Fibroblast of peridontal ligament (primary cell): ENCODE data around the gene SSC5D.

Experiments
- DNase-seq: peaks from one replicate; pipeline ENCODE4 v3.0.0-alpha.2; 2010; ENCODE audit errors: extremely low read depth

SSC5D gene

DNA sequence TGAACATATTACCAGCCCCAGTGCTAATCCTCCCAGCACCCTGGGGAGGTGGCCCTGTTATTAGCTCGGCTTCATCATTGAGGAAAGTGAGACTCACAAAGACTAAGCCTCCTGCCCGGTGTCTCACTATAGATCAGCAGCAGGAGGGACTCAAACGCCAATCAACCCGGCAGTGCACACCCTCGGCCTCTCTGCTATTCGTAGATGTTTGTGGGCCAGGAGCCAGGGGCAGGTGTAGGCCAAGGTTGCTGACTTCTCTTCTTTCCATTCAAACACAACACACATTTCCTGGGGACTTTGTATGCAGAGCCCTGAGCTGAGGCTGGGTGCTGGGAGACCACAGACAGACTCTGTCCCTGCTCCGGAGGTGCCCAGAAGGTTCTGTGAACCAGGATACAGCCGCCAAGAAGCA, 66.5 kb downstream of the SSC5D start:
- no peak for DNase-seq

DNA sequence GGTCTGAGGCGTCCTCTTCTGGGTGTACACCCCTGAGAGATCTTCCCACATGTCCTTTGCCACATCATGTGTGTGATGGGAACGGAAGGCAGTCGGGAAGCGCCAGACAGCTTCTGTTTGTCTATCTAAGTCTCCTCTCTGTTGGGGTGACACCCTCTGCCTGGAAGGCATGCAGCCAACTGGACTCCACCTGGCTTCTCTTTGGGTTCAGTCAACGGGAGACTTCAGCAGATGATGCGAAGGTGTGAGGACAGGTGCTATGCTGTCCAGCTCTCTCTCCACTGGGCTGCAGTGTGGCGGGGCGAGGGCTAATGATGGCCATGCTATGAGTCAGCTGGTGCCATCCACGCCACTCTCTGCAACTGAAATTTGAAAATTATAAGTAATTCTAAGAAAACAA, 71.4 kb downstream of the SSC5D start:
- no peak for DNase-seq

DNA sequence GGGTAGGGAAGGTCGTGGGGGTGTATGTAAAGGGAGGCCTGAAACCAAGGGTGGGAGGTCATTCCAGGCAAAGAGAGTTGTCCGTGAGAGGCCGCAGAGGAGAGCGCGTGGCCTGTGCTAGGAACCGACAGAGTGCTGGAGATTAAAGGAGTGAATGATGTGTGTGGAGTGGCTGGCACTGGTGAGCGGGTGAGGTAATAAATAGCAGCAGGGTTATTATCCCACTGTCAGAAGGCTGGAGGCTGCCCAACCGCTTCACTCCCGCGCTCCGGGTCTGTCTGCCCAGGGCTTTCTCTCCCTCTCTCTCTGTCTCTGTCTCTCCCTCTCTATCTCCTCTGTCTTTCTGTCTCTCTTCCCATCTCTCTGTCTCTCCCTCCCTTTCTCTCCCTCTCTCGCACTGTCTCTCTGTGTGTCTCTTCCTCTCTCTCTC, 75.0 kb downstream of the SSC5D start:
- peak; percentile 14 for DNase-seq

DNA sequence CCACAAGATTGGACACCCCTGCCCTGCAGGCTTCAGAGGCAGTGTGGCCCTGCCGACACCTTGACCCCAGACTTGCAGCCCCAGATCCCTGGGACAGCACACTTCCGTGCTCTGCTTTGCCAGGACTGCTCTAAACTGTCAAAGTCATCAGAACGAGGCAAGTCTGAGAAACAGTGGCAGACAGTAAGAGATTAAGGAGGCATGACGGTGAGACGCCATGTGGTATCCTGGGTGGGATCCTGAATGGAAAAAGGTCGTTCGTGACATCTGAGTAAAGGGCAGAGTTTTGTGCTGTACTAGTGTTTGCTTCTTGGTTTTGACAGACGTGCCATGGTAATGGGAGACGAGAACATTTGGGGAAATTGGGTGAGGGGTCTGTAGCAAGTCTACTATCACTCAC, 78.6 kb downstream of the SSC5D start:
- DNase-seq = no peak

DNA sequence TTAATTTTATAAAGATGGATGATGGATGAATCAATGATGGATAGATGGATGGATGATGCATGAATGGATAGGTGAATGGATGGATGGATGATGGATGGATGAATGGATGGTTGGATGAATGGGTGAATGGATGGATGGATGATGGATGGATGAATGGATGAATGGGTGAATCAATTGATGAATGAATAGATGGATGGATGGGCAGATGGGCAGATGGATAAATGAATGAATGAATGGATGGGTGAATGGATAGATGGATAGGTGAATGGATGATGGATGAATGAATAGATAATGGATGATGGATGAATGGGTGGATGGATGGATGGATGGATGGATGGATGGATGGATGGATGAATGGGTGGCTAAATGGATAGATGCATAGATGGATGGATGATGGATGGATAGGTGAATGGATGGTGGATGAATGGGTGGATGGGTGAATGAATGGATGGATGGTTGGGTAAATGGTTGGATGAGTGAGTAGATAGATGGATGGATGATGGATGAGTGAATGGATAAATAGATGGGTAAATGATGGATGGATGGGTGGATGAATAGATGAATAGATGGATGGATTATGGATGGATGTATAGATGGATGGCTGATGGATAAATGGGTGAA, 79.6 kb downstream of the SSC5D start:
- DNase-seq = no peak
